H1 (cell line): Measurements from ENCODE around the gene GALNT13. TPM values are rescaled to one million over a fixed set of nuclear protein-coding genes. Genes with fewer than 3 reads are reported as not detected.

ENCODE experiments used
- CTCF ChIA-PET: fragments of 300-600 bp; sonication (Branson Sonifier 250); formaldehyde crosslinking; loops from one replicate; lab custom pipeline; 2021; ENCODE audit not compliant: partially characterized antibody; lab: Charles Lee
- POLR2A ChIA-PET: fragments of 300-600 bp; sonication (Branson Sonifier 250); formaldehyde crosslinking; loops from one replicate; lab custom pipeline; 2021; ENCODE audit warnings: inconsistent platforms; ENCODE audit not compliant: partially characterized antibody; lab: Charles Lee
- DNase-seq, 2 experiments: peaks; one replicate each; pipeline versions ENCODE4 v3.0.0 to v3.0.0-alpha.2; 2010 to 2022; ENCODE audit warnings: low spot score in 2 of 2, low read depth in 1 of 2, mixed read lengths in 1 of 2
- FAIRE-seq: peaks from 2 replicates; lab custom pipeline; 2011; peaks lifted over from hg19 to GRCh38; lab: Jason Lieb, UNC
- H2AFZ ChIP-seq: 2 replicates; pipeline ENCODE4 v1.8.1; 2012; ENCODE audit warnings: low read length, inconsistent platforms
- H2AK5ac ChIP-seq: 2 replicates; pipeline ENCODE4 v1.6.1; 2013; ENCODE audit warnings: low read depth, low read length
- H2BK120ac ChIP-seq: replicated peaks from 2 replicates; pipeline ENCODE3; 2013; ENCODE audit warnings: low read depth, low read length, inconsistent platforms
- H2BK12ac ChIP-seq: 2 replicates; pipeline ENCODE4 v1.6.1; 2013; ENCODE audit warnings: low read depth, low read length
- H2BK15ac ChIP-seq: 2 replicates; pipeline ENCODE4 v1.6.1; 2013; ENCODE audit warnings: low read length
- H2BK20ac ChIP-seq: 2 replicates; pipeline ENCODE4 v1.6.1; 2013; ENCODE audit warnings: low read length
- H2BK5ac ChIP-seq: 2 replicates; pipeline ENCODE4 v1.6.1; 2013; ENCODE audit warnings: low read depth, low read length
- H3K14ac ChIP-seq: 2 replicates; pipeline ENCODE4 v1.6.1; 2013; ENCODE audit warnings: inconsistent platforms; ENCODE audit not compliant: insufficient read length
- H3K18ac ChIP-seq: 2 replicates; pipeline ENCODE4 v1.6.1; 2013; ENCODE audit warnings: low read length; ENCODE audit errors: extremely low read depth
- H3K23ac ChIP-seq: 2 replicates; pipeline ENCODE4 v1.6.1; 2013; ENCODE audit warnings: inconsistent platforms; ENCODE audit not compliant: insufficient read length
- H3K23me2 ChIP-seq: 2 replicates; pipeline ENCODE4 v1.6.1; 2013; ENCODE audit warnings: low read depth, low read length
- H3K27ac ChIP-seq: 2 replicates; pipeline ENCODE4 v1.6.1; 2011; ENCODE audit warnings: low read depth, low read length, inconsistent platforms
- H3K27me3 ChIP-seq, 4 experiments: replicated peaks in 1 of 4; 1 replicate in 1 of 4; 2 replicates in 3 of 4; pipeline versions ENCODE4 v1.6.1 to v1.8.1; 2011 to 2013; ENCODE audit warnings: low read length in 3 of 4, mild to moderate bottlenecking in 3 of 4, inconsistent platforms in 2 of 4, mixed read lengths in 2 of 4, moderate library complexity in 1 of 4; ENCODE audit not compliant: control insufficient read depth in 3 of 4, insufficient read depth in 3 of 4; ENCODE audit errors: extremely low read depth in 1 of 4
- H3K36me3 ChIP-seq, 4 experiments: 2 replicates each; pipeline versions ENCODE4 v1.6.1 to v1.8.1; 2011 to 2013; ENCODE audit warnings: mild to moderate bottlenecking in 4 of 4, low read length in 3 of 4, moderate library complexity in 2 of 4, control low read depth in 1 of 4, inconsistent platforms in 1 of 4; ENCODE audit not compliant: insufficient read depth in 4 of 4, control insufficient read depth in 2 of 4
- H3K4ac ChIP-seq: replicated peaks from 2 replicates; pipeline ENCODE3; 2013; ENCODE audit warnings: low read length, low read depth, mixed read lengths, inconsistent platforms; ENCODE audit not compliant: insufficient read length
- H3K4me1 ChIP-seq, 4 experiments: replicated peaks in 1 of 4; 1 replicate in 1 of 4; 2 replicates in 3 of 4; pipeline versions ENCODE4 v1.6.1 to v1.8.1; 2011 to 2013; ENCODE audit warnings: low read length in 3 of 4, inconsistent platforms in 2 of 4, mixed read lengths in 1 of 4; ENCODE audit not compliant: insufficient read depth in 4 of 4, control insufficient read depth in 3 of 4
- H3K4me2 ChIP-seq, 2 experiments: 2 replicates each; pipeline versions ENCODE4 v1.6.1 to v1.8.1; 2011 to 2013; ENCODE audit warnings: low read depth in 2 of 2, low read length in 2 of 2, control low read depth in 1 of 2, inconsistent platforms in 1 of 2, mild to moderate bottlenecking in 1 of 2; ENCODE audit not compliant: insufficient read depth in 1 of 2
- H3K4me3 ChIP-seq, 4 experiments: fragments of 200-600, 300-600 bp in 1 of 4; sonication (generic), shearing (Covaris generic), sonication (Bioruptor Twin) in 1 of 4; 2 replicates each; pipeline versions ENCODE4 v1.5.1 to v1.8.1; 2011 to 2016; ENCODE audit warnings: low read length in 4 of 4, low read depth in 3 of 4, control low read depth in 2 of 4, inconsistent platforms in 2 of 4, mild to moderate bottlenecking in 2 of 4, mixed read lengths in 1 of 4, moderate library complexity in 1 of 4; ENCODE audit not compliant: insufficient read depth in 2 of 4; ENCODE audit errors: extremely low read depth in 1 of 4
- H3K56ac ChIP-seq: replicated peaks from 2 replicates; pipeline ENCODE3; 2013; ENCODE audit warnings: low read depth, mild to moderate bottlenecking, mixed read lengths, low read length, inconsistent platforms; ENCODE audit not compliant: insufficient read length
- H3K79me1 ChIP-seq: 2 replicates; pipeline ENCODE4 v1.6.1; 2013; ENCODE audit warnings: low read depth, low read length, control low read depth
- H3K79me2 ChIP-seq, 2 experiments: 2 replicates each; pipeline versions ENCODE4 v1.6.1 to v1.8.1; 2012 to 2013; ENCODE audit warnings: low read length in 2 of 2, mild to moderate bottlenecking in 2 of 2, inconsistent platforms in 1 of 2; ENCODE audit not compliant: insufficient read depth in 2 of 2, control insufficient read depth in 1 of 2
- H3K9ac ChIP-seq, 4 experiments: replicated peaks in 1 of 4; 1 replicate in 1 of 4; 2 replicates in 3 of 4; pipeline versions ENCODE4 v1.6.1 to v1.8.1; 2011 to 2013; ENCODE audit warnings: low read depth in 3 of 4, low read length in 3 of 4, control low read depth in 2 of 4, mild to moderate bottlenecking in 2 of 4, moderate library complexity in 2 of 4, inconsistent platforms in 1 of 4; ENCODE audit errors: extremely low read depth in 1 of 4
- H3K9me3 ChIP-seq, 2 experiments: 2 replicates each; pipeline versions ENCODE4 v1.6.1 to v1.8.1; 2012 to 2013; ENCODE audit warnings: mild to moderate bottlenecking in 2 of 2, moderate library complexity in 2 of 2, control low read depth in 1 of 2, inconsistent platforms in 1 of 2, low read depth in 1 of 2, low read length in 1 of 2, mixed read lengths in 1 of 2; ENCODE audit not compliant: insufficient read depth in 2 of 2
- H4K20me1 ChIP-seq, 2 experiments: replicated peaks in 1 of 2; 2 replicates each; pipeline versions ENCODE3 to v1.8.1; 2011 to 2013; ENCODE audit warnings: inconsistent platforms in 2 of 2, low read length in 2 of 2, mild to moderate bottlenecking in 1 of 2; ENCODE audit not compliant: insufficient read depth in 2 of 2, control insufficient read depth in 1 of 2
- H4K5ac ChIP-seq: 2 replicates; pipeline ENCODE4 v1.6.1; 2013; ENCODE audit warnings: low read length, low read depth, mixed read lengths, inconsistent platforms; ENCODE audit not compliant: insufficient read length
- H4K8ac ChIP-seq: 2 replicates; pipeline ENCODE4 v1.8.0; 2013; ENCODE audit warnings: mild to moderate bottlenecking, moderate library complexity, low read length, inconsistent platforms; ENCODE audit not compliant: insufficient read depth; ENCODE audit errors: extremely low read depth
- H4K91ac ChIP-seq: replicated peaks from 2 replicates; pipeline ENCODE3; 2013; ENCODE audit warnings: low read length, mixed read lengths, inconsistent platforms; ENCODE audit not compliant: insufficient read length
- EZH2 ChIP-seq: fragments of 200-600 bp; sonication (generic); IDR thresholded peaks from 2 replicates; pipeline ENCODE4 v1.7.1; 2012; ENCODE audit warnings: low read depth, mild to moderate bottlenecking, moderate library complexity, low read length, inconsistent platforms; ENCODE audit not compliant: severe bottlenecking
- JUN ChIP-seq: IDR thresholded peaks from 2 replicates; pipeline ENCODE4 v1.6.1; 2011; ENCODE audit warnings: low read depth, mild to moderate bottlenecking, improper control_type of control experiment, low read length
- SRF ChIP-seq: IDR thresholded peaks from 2 replicates; pipeline ENCODE4 v1.6.1; 2011; ENCODE audit warnings: mild to moderate bottlenecking, low read depth, low read length, moderate library complexity
- WGBS, 2 experiments: shearing (Covaris generic) in 1 of 2; methylation state at CpG; one replicate each; pipeline versions ENCODE4 v1.1.6 to v1.1.7; 2013 to 2015; ENCODE audit warnings: low lambda C conversion rate in 2 of 2, mixed read lengths in 2 of 2, inconsistent platforms in 1 of 2, low coverage in 1 of 2, missing lambda C conversion rate in 1 of 2; ENCODE audit not compliant: insufficient replicate concordance in 2 of 2, insufficient coverage in 1 of 2, insufficient read length in 1 of 2; ENCODE audit errors: extremely low coverage in 1 of 2, missing lambda C conversion rate in 1 of 2; 5-methylcytosine and 5-hydroxymethylcytosine counted together
- polyA plus RNA-seq, 7 experiments: library from polyadenylated mRNA; depleted of rRNA in 3 of 7; stranded (reverse) in 5 of 7; unstranded in 2 of 7; fragments of >200 nt in 5 of 7; fragments of 200-250 nt in 2 of 7; gene quantifications; 1 replicate in 5 of 7; 2 replicates in 1 of 7; 4 replicates in 1 of 7; pipeline versions ENCODE4 v1.2.1 to v1.2.3, GENCODE V29; 2011 to 2013; ENCODE audit warnings: missing spikeins in 2 of 7, mixed read lengths in 2 of 7
- total RNA-seq: library from RNA; stranded (reverse); fragmentation: NEBNext Ultra II Directional; extraction: Animal tissue kit (Norgen Biotek cat#: 25700); gene quantifications from 2 replicates; pipeline ENCODE4 v1.2.1, GENCODE V29; 2021

Gene GALNT13
- total and polyA plus RNA-seq, 2 of the 8 experiments (the other 6 are each of a cell fraction or from before 2014, with no cell fraction given): 3.2 to 9.6 TPM

GRCh38 chr2:153858250-153858649 lies 13.5 kb upstream of the GALNT13 start:
- Histone ChIP-seq H4K20me1 (no peaks in the 10 kb centered on the region), H3K9ac (no peak overlapping the region), H2BK5ac (no peak overlapping the region), H3K4me1 (no peaks in the 10 kb centered on the region), H3K4ac (no peak overlapping the region), H3K79me1 (no peaks in the 10 kb centered on the region), H3K27me3 (no peaks in the 10 kb centered on the region), H2BK15ac (no peak overlapping the region), H3K23ac (no peak overlapping the region), H2BK12ac (no peak overlapping the region), H3K23me2 (no peaks in the 10 kb centered on the region), H3K79me2 (no peaks in the 10 kb centered on the region), H2AFZ (no peak overlapping the region), H3K27ac (no peak overlapping the region), H3K56ac (no peak overlapping the region), H2BK20ac (no peak overlapping the region)
- POLR2A ChIA-PET: no interaction called here
- FAIRE-seq (no peak), DNase-seq (no peak)
- 100% methylated on average over 1 of the region's 1 CpG; no CpG with 5 or more reads in 1 of the 2 experiments for WGBS, 2 experiments
- TF ChIP-seq SRF (no peak), JUN (no peak), EZH2 (no peak)
- TF ChIP-seq, all 59 proteins: peak for 0
- Histone ChIP-seq H4K5ac (no peak overlapping the region), H3K14ac (no peak overlapping the region), H2AK5ac (no peak overlapping the region), H4K91ac (no peak overlapping the region), H3K9me3 (no peaks in the 10 kb centered on the region), H2BK120ac (no peak overlapping the region), H3K4me2 (no peak overlapping the region), H4K8ac (no peak overlapping the region), H3K18ac (no peak overlapping the region), H3K4me3 (no peak overlapping the region), H3K36me3 (no peaks in the 10 kb centered on the region)
- CTCF ChIA-PET: no interaction called here
